Left ventricle myocardium superior (tissue), 1 donor: Measurements from ENCODE around the gene FBXL17. TPM values are rescaled to one million over a fixed set of nuclear protein-coding genes. Genes with fewer than 3 reads are reported as not detected.
"Not testable (repeated sequence)": the region's sequence is repeated elsewhere in the genome, so short reads cannot be mapped to it uniquely, and the experiment has no call there.

Experiments used
- ATAC-seq: fragments of 200-7000 bp; cut with Tn5 transposase; one replicate; pipeline ENCODE4 v1.9.1; 2020; ENCODE audit warnings: mild to moderate bottlenecking, moderate library complexity
- DNase-seq: peaks from one replicate; pipeline ENCODE4 v3.0.0-alpha.2; 2020
- intact Hi-C: fragments of 100-400 bp; cut with micrococcal nuclease; formaldehyde crosslinking; loops from one replicate; pipeline ENCODE4 v1.11.0; 2022
- total RNA-seq: library from RNA; stranded (reverse); fragmentation: NEBNext Ultra II Directional; extraction: Animal tissue kit (Norgen Biotek cat#: 25700); gene quantifications from one replicate; pipeline ENCODE4 v1.2.1, GENCODE V29; 2021
- donor health status: DM: no; HTN: yes; CAD: no; lungs with severe emphysema.

The FBXL17 gene
- total RNA-seq, 1 donor from 2014 or later: 45.1 TPM

DNA sequence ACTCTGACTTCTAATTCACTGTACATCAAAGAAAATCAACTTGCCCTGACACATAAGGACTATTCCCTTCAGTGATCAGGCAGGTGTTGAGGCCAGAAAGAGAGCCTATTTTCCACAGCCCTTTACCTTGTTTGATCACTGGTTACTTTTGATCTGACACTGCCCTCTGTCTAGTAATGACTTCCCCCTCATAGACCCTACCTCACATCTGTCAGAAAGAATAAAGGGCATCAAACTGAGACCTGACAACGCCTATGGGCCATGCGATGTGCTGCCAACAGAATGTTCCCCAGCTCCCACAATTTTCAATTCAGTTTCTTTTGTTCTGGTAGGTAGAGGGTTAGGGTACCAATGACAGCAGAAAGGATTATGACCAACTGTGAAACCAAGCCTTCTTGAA is 47.7 kb downstream of the FBXL17 start:
- intact Hi-C loops: no loop called here
- DNase-seq: no peak
- ATAC-seq: no peak

DNA sequence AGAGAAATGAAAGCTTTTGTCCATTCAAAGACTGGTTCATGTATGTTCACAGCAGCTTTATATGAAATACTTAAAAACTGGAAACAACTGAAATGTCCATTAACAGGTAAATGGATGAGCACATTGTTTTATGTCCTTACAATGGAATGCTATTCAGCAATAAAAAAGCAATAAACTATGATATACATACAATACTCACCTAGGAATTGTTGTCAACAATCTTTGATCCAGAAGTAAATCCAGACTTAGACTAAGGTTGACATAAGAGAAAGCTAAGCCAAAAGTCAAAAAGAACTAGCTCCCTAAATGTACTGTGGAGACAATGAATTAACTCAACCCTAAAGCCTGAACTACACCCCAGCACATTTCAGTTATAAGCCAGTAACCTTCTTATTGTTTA is 54.9 kb downstream of the FBXL17 start:
- DNase-seq (no peak), ATAC-seq (no peak)
- intact Hi-C loops: no loop called here

DNA sequence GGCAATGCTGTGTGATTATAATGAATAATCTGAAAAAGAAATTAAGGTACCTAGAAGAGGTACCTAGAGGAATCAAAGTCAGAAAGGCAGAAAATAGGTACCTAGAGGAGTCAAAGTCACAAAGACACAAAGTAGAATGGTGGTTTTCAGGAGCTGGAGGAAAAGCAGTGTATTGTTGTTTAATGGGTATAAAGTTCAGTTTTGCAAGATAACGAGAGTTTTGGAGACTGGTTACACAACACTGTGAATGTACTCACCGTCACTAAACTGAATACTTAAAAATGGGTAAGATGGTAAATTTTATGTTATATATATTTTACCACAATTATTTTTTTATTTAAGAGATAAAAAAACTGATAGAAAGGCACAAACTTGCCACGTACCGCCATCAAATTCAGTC is 57.0 kb downstream of the FBXL17 start:
- DNase-seq: no peak
- ATAC-seq: no peak
- intact Hi-C loops: no loop called here

DNA sequence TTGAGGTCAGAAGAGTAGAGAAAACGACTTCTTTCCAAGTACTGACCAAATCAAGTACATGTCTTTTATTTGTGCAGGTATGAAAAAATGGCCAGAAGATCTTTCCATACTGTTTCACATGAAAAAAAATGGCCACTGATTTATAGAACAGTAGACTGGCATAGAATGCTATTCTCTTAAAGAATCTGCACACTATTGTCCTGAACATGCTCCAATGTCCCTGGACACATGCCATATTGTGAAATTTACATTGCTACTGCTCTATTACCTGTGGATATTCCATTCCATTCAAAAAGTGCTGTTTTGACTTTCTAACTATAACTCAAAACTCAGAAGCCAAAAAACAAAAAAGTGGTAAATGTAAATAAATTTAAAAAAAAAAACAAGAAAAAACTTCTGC is 60.6 kb downstream of the FBXL17 start:
- ATAC-seq: no peak
- no peak for DNase-seq
- intact Hi-C loops: no loop called here

DNA sequence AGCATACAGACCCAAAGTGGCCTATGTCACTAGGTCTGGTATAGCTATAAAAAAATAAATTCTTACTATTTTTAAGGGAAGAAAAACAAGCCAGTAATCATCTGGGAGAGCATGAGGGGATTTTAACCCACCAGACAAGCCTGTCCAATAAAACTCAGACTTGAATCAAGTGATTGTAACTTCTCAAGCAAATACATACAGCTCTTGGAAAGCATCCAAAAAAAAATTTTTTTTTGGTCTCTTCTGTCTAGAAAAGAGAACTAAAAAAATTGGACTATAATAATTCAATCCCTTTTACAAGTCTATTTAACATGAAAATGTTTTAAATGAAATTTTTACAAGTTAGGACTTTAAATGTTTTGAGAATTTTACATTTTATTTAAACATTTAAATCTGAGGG is 61.7 kb downstream of the FBXL17 start:
- DNase-seq: no peak
- no peak for ATAC-seq
- intact Hi-C loops: no loop called here

DNA sequence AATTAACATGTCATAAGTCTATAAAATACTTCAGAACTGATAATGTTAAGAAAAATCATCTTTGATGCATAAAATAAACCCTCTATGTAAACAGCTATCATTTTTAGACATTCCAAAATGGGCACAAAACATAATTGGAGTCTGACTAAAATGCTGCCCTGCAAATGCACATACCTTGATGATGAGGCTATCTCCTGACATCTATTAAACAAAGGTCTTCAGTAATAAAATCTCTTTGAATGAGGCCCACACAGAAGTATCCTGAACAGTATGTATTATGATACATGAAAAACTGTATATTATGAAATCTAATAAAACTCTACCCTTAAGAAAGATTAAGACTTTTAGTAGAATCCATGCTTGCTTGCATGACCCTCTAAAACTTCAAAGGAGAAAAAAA is 66.1 kb downstream of the FBXL17 start:
- DNase-seq (no peak), ATAC-seq (no peak)
- intact Hi-C loops: no loop called here

DNA sequence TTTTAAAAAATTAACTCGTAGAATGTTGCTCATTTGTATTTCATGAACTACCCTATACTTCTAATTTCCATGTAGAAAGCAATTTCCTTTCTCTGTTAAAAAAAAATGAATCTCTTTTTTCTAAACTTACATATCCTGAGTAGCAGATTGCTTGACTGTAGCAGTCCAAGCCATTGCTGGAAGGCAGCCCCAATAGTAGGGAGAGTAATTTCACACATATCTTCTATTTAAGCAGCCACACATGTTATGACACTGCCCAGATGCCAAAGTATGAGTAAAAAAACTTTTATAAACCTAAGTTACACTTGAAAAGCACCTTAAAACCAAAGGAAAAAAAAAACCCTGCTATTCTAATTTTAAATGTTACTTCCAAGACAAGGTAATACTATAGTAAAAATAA is 69.6 kb downstream of the FBXL17 start:
- no peak for DNase-seq
- intact Hi-C loops: no loop called here
- ATAC-seq: peak; percentile 69

DNA sequence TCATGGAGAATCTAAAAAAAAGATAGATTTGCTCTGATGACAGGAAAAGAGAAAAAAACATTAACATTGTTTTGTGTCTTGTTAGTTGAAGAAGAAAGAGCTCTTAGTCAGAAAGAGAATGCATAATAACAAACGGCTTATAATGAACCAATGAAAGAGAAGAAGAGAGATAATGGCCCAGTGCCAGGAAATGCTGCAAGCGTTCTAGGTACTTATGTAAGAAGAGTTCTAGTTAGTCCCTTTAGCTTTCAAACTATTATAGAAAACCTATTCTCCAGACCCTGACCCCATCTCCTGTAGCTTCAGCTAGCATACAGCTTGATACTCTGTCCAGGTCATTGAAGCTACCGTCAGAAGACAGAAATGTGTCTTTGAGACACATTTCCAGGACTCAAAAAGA is 70.2 kb downstream of the FBXL17 start:
- DNase-seq (no peak), ATAC-seq (no peak)
- intact Hi-C loops: no loop called here

DNA sequence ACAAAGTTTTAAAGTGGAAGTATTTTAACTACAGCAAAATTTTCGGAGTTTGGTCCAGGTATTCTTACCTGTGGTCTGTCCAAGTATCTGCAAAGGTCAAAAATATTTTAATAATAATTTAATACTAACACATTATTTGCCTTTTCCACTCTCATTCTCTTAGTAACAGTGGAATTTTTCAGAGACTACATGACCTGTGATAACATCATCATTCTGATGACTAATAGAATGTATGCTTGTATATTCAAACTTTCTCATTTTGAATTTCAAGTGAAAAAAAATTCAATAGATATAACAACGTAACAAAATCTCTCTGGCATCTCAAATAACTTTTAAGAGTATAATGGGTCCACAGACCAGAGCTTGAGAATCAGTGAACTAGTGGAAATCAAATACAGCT is 78.3 kb downstream of the FBXL17 start:
- DNase-seq (no peak), ATAC-seq (no peak)
- intact Hi-C loops: no loop called here

DNA sequence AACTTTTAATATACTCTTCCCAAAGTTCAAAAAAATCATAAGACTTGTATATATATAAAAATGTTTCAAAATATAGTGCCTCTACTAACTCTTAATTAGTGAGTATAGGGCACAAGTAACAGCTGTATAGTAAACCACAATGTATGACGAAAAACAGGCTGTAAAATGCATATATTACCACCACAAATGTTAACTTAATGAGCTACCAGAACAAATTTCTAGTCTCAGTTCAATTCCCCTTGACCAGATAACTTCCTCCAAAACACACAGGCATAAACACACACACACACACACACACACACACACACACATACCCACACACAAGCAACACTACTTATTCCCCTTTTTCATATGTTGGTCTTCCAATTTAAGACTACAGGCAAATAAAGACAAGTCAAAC is 78.8 kb downstream of the FBXL17 start:
- intact Hi-C loops: no loop called here
- ATAC-seq: no peak
- DNase-seq: no peak

DNA sequence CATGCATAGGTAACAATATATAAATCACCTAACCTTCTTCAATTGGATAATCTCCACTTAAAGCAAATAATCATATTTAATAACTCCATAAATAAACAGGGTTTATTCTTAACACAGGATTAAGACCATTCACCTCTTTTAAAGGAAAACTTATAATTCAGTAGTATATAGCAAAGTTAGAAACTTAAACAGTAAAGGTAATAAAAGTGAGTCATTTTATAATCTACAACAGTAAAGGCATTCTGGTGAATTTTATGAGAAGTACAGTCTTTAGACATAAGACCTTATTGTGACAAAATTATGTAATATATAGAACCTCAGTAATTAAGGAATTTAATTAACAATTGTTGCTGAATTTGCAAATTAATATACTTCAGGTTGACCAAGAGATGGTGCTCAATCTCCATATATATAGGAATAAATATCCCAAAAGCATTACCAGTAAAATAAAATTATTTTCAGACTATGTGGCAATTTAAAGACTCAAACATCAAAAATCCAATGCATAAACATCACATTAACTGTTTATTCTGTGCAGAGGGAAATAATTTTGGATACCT is 84.8 kb downstream of the FBXL17 start:
- intact Hi-C loops: no loop called here
- DNase-seq: no peak
- ATAC-seq: no peak

DNA sequence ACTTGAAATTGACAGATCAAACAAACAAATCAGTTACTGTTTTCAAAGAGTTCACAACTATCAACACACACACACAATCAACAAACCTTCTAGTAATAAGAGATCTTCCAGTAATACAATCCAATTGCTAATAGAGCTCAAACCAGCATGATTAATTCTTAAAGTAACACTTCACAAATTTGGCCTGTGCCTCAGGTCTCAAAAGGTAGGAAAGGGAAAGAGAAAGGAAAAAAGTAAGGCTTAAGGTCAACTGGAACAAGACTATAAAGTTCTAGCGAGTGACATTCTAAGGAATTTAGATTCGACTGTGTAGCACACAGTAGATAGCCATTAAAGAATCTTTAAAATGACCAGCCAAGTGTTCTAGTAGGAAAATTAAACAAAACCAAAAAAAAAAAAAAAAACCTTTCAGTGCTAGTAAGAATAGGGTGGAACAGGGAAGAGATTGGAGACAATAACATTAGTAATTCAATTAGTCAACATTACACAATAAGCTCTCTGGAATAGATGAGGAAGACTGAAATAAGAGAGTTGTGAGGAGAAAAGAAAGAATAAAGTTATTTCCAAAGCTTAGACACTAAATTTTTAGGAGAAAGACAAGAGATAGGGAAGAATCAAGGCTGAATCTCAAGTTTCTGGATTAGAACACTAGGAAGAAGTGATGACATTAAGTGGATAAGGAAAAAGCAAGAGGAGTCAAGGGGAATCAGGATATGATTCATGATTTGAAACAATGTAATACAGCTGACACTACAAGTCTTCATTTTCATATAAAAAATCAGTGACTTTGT is 86.1 kb downstream of the FBXL17 start:
- ATAC-seq: no peak
- DNase-seq: no peak
- intact Hi-C loops: no loop called here

DNA sequence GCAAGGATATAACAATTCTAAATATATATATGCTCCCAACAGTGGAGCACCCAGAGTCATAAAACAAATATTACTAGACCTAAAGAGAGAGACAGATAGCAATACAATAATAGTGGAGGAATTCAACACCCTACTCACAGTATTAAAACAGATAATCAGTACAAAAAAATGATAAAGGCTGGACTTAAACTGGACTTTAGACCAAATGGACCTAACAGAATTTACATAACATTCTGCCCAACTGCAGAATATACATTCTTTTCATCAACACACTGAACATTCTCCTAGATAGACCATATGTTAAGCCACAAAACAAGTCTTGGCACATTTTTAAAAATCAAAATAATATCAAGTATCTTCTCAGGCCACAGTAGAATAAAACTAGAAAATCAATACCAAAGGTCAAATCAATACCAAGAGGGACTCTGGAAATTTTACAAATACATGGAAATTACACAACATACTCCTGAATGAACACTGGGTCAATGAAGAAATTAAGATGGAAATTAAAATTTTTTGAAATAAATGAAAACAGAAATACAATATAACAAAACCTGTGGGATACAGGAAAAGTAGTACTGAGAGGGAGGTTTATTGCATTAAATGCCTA is 100.8 kb downstream of the FBXL17 start:
- ATAC-seq (no peak), DNase-seq (no peak)
- intact Hi-C loops: no loop called here

DNA sequence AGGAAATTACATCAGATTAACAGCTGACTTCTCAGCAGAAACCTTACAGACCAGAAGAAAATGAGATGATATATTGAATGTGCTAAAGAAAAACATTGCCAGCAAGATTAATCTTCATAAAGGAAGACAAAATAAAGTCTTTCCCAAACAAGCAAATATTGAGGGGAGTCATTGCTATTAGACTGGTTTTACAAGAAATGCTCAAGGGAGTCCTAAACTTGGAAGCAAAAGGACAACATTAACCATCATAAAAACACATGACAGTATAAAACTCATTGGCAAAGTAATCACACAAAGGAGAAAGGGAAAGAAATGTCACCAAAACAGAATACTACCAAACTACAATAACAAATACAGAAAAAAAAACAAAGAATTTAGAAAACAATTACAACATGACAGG is 101.7 kb downstream of the FBXL17 start:
- intact Hi-C loops: no loop called here
- no peak for ATAC-seq
- DNase-seq: no peak

DNA sequence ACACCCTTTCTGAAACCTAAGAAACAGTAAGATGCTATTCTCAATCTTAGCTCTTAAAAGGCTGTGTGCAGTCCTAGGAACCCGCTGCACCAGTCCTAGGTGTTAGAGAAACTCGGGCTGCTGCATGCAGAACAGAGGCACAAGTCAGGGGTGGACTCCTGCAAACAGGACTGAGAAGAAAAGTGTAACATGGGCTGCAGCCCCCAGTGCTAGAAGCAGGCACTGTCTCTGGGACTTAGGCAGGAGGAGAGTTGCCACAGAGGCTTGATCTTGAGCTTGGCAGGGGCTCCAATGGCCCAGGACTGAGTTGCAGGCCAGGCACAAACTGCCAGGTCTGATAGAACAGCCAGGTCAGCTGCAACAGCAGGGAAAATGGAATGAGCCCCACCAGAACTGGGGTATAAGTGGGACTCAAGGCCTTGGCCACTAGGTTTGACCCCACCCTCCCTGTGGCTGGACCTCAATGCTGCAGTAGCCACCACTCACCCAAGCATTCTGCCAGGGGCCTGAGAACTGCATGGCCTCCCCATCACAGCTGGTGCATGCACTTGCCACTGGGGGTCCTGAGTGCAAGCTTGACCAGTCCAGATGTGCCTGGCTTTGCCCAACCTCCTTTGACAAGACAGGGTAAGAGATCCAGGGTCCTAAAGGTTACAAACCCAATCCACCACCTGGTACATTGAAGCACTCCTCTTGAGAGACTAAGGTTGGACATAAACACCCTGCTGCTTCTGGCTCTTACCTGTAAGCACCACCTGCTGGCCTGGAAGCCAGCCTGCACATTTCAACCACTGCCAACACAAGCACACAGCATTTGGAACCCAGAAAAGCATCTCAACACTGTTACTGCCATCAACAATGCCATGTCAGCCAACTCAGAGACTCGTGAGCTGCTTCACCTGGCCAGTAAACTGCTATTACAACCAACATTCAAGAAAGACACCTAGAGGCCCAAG is 103.3 kb downstream of the FBXL17 start:
- intact Hi-C loops: no loop called here
- DNase-seq (peak; percentile 16), ATAC-seq (peak; percentile 28)

DNA sequence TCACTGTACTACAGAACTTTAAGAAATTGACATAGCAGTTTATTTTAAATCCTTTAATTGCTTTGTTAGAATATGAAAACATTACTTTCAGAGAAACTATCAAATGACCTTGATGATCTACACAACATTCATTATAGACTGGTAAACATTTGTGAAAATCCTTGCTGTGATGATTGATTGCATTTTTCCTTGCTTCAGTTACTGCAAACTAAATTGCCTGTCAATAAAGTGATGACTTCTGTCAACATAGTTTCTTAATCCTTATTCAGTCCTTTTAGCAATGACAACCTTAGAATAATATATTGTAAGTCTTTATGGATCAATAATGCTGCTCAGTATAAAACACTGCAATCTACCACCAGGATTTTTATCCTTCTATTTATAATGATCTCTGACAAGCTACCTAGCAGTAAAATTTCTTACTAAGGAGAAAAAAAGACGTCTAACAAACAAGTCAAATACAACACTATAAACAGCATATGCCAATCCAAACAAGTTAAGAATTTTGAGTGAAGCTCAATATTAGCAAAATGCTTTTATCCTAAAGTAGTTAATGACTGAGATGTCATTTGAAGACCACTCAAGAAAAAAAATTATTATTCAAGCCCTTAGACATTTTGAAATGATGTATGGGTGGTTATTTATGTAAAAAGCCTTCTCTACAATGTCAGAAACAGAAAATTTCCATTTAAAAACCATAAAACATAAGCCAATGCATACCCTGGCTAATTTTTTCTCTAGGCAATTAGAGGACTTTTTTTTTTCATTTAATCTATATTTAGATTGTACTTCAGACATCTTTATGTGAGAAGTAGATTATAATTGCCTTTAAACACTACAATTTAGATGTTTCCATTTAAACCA is 105.5 kb downstream of the FBXL17 start:
- DNase-seq: no peak
- ATAC-seq: no peak
- intact Hi-C loops: no loop called here

DNA sequence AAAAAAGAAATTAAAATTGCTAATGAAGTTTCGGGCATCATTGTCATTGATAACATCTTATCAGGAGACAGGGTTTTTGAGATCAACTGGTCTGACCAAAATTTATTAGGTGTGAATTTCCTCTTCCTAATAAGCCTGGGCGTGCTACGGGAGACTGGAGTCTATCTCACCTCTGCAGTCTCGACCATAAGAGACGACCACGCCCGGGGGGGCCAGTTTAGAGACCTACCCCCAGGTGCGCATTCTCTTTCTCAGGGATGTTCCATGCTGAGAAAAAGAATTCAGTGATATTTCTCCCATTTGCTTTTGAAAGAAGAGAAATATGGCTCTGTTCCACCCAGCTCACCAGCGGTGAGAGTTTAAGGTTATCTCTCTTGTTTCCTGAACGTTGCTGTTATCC is 107.8 kb downstream of the FBXL17 start:
- intact Hi-C loops: not testable (repeated sequence)

DNA sequence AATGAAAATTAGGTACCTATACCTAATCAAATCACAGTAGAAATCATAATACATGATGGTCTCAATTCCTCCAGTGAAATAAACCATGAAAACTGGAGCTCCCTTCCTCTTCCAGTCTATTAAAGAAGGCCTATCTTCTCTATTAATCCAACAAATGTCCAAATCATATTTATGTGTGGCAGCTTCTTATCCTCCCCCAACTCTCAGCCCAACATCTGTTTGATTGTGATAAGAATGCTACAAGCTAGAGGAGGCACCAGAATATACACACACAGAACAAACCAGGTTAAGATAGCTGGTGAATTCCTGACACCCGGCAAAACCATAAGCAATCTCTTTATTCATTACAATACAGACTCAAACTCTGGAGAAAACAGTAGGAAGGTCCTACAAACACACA is 110.8 kb downstream of the FBXL17 start:
- intact Hi-C loops: no loop called here
- no peak for DNase-seq
- no peak for ATAC-seq

More for the DNA sequence above, 107.8 kb downstream of the FBXL17 start:
- DNase-seq, ATAC-seq: not testable (repeated sequence)

DNA sequence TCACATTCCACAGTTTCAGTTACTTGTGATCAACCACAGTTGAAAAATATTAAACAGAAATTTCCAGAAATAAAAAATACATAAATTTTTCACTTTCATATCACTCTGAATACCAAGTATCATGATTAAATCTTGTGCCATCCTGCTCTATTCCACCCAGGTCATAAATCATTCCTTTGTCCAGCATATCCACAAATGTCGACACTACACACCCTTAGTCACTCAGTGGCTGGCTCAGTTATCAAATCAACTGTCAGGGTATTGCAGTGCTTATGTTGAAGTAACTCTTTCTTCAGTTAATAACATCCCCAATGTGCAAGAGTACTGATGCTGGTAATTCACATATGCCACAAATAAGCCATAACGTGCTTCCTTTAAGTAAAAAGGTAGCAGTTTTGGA is 115.7 kb downstream of the FBXL17 start:
- DNase-seq: no peak
- intact Hi-C loops: no loop called here
- ATAC-seq: no peak
